OCI-LY1 (cell line): ENCODE measurements around the gene RPLP2.

Experiments used
- EZH2 ChIP-seq: fragments of 200-600 bp; sonication (generic), shearing (Covaris generic); IDR thresholded peaks from 2 replicates; pipeline ENCODE4 v1.8.0; 2017; ENCODE audit warnings: borderline replicate concordance, mixed run types, mild to moderate bottlenecking, antibody characterized with exemption, low read length, moderate library complexity, mixed read lengths
- TF ChIP-seq, protein P1 (sequence below): fragments of 200-600 bp; sonication (generic), shearing (Covaris generic); IDR thresholded peaks from 2 replicates; pipeline ENCODE4 v1.5.1; 2017; ENCODE audit warnings: mild to moderate bottlenecking, antibody characterized with exemption, low read length, moderate library complexity, mixed read lengths

GRCh38 chr11:771617-772204, 38.1 kb upstream of the RPLP2 start:
- TF ChIP-seq, protein P1, sequence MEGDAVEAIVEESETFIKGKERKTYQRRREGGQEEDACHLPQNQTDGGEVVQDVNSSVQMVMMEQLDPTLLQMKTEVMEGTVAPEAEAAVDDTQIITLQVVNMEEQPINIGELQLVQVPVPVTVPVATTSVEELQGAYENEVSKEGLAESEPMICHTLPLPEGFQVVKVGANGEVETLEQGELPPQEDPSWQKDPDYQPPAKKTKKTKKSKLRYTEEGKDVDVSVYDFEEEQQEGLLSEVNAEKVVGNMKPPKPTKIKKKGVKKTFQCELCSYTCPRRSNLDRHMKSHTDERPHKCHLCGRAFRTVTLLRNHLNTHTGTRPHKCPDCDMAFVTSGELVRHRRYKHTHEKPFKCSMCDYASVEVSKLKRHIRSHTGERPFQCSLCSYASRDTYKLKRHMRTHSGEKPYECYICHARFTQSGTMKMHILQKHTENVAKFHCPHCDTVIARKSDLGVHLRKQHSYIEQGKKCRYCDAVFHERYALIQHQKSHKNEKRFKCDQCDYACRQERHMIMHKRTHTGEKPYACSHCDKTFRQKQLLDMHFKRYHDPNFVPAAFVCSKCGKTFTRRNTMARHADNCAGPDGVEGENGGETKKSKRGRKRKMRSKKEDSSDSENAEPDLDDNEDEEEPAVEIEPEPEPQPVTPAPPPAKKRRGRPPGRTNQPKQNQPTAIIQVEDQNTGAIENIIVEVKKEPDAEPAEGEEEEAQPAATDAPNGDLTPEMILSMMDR = no peak
- no peak for TF ChIP-seq EZH2
